Measurements from ENCODE around the gene CD99L2.

DNA sequence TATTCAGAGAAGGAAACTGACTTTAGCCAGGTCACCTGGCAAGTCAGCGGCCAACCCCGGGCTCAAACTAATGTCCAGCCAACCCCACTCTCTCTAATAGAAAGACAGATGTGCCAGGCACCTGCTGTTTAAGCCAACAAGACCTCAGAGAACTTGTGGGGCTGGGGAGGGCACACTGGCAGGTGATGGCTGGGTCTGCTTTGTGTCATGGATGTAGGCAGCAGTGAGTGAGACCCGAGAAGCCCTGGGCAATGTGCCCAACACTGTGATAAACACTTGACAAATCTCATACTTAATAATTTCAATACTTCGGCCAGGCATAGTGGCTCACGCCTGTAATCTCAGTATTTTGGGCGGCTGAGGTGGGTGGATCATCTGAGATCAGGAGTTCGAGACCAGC is 9.0 kb upstream of the CD99L2 start:
- TF ChIP-seq ARNT (IDR thresholded peaks at IDR 0.05) (no peak), ZNF384 (IDR thresholded peaks at IDR 0.05) (no peak), BHLHE40 (IDR thresholded peaks at IDR 0.05; ENCODE audit: borderline replicate concordance) (no peak), SP1 (IDR thresholded peaks at IDR 0.05) (no peak), L3MBTL2 (conservative IDR thresholded peaks at IDR 0.05) (no peak), FOXK2 (IDR thresholded peaks at IDR 0.05) (no peak), FOXA1 (IDR thresholded peaks at IDR 0.05) (no peak), FOXM1 (IDR thresholded peaks at IDR 0.05; ENCODE audit: borderline replicate concordance) (no peak), SUZ12 (IDR thresholded peaks at IDR 0.05) (no peak), PKNOX1 (IDR thresholded peaks at IDR 0.05) (no peak), TARDBP (IDR thresholded peaks at IDR 0.05) (no peak), HDGF (IDR thresholded peaks at IDR 0.05; ENCODE audit: borderline replicate concordance) (no peak), NFRKB (IDR thresholded peaks at IDR 0.05) (no peak), ELF4 (IDR thresholded peaks at IDR 0.05) (no peak)
